Measurements from ENCODE around the gene DEFB131A.
"Not testable (repeated sequence)": the region's sequence is repeated elsewhere in the genome, so short reads cannot be mapped to it uniquely, and the experiment has no call there.

- TF ChIP-seq POLR2AphosphoS5, CTCF (IDR thresholded peaks at IDR 0.05): not testable (repeated sequence)
Observed at GRCh38 chr4:9454284-9454683, 10.1 kb downstream of the DEFB131A start.

Measured in stomach (tissue), 4 donors.